Progenitor cell of endocrine pancreas (in vitro differentiated cells): Measurements from ENCODE around the gene BAMBI. TPM values are rescaled to one million over a fixed set of nuclear protein-coding genes. Genes with fewer than 3 reads are reported as not detected.

Source experiments
- DNase-seq: peaks from one replicate; pipeline ENCODE4 v3.0.0; 2021; ENCODE audit warnings: low spot score; ENCODE audit not compliant: unreplicated experiment
- H3K27ac Mint-ChIP-seq: 2 replicates; pipeline ENCODE4 v1.8.0; 2021; ENCODE audit warnings: mild to moderate bottlenecking, moderate library complexity, mixed read lengths
- H3K27me3 Mint-ChIP-seq: 2 replicates; pipeline ENCODE4 v1.8.0; 2021; ENCODE audit warnings: mixed read lengths
- H3K36me3 Mint-ChIP-seq: 2 replicates; pipeline ENCODE4 v1.8.0; 2022; ENCODE audit warnings: mixed read lengths; ENCODE audit not compliant: insufficient read depth
- H3K4me1 Mint-ChIP-seq: 2 replicates; pipeline ENCODE4 v1.8.0; 2021; ENCODE audit warnings: low read depth, mixed read lengths
- H3K4me3 Mint-ChIP-seq: 2 replicates; pipeline ENCODE4 v1.8.0; 2021; ENCODE audit warnings: low read depth, mild to moderate bottlenecking, moderate library complexity, mixed read lengths
- H3K9me3 Mint-ChIP-seq: 2 replicates; pipeline ENCODE4 v1.8.0; 2021; ENCODE audit warnings: low read depth, mixed read lengths
- long read RNA-seq: library from polyadenylated mRNA; unstranded; transcript quantifications from one replicate; pipeline ENCODE4 v2.0.0, GENCODE V29; 2020
- total RNA-seq: library from RNA; stranded (reverse); gene quantifications from 2 replicates; pipeline ENCODE4 v1.2.1, GENCODE V29; 2021
- TF ChIP-seq, protein P1 (sequence below): fragments of 200-600 bp; sonication (generic); IDR thresholded peaks from one replicate; pipeline ENCODE4 v1.5.0; 2021; ENCODE audit warnings: antibody characterized with exemption, mild to moderate bottlenecking; ENCODE audit not compliant: unreplicated experiment

Gene BAMBI, protein sequence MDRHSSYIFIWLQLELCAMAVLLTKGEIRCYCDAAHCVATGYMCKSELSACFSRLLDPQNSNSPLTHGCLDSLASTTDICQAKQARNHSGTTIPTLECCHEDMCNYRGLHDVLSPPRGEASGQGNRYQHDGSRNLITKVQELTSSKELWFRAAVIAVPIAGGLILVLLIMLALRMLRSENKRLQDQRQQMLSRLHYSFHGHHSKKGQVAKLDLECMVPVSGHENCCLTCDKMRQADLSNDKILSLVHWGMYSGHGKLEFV
- 31.4 and 35.4 TPM in 2 replicates for total RNA-seq
- long read RNA-seq, partial matches to known transcripts: 3 of 8 reads
- long read RNA-seq, other reads (novel, unspliced or antisense): 2 of 8 reads

DNA sequence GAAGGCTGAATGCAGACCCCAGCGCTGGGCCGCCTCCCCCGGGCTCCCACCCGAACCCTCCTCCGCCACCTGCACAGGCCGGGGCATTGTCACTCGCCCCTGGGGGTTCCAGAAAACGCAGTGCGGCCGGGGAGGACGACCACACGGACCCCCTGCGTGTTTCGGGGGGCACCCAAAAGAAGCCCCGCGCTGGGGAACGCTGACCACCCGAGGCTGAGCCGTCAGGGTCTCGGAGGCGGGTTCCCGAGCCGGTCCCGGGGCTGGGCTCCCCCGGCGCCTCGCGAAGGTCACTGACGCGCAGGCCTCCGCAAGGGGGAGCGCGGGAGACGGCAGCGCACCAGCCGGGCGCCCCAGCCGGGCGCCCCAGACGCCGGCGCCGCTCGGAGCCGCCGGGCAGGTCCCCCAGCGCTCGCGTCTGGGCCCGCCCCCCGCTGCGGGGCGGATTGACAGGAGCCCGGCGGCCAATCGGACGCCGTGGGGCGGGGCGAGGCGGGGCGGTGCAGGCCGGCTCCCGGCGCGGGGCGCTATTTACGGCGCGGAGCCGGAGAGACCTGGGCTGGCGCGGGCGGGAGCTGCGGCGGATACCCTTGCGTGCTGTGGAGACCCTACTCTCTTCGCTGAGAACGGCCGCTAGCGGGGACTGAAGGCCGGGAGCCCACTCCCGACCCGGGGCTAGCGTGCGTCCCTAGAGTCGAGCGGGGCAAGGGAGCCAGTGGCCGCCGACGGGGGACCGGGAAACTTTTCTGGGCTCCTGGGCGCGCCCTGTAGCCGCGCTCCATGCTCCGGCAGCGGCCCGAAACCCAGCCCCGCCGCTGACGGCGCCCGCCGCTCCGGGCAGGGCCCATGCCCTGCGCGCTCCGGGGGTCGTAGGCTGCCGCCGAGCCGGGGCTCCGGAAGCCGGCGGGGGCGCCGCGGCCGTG is at the start of gene BAMBI:
Gene BAMBI (plus strand): TSS at position 554 of the 920 bp plus-strand sequence. CDS start 377 bp downstream, outside the sequence.
- peak within 1 kb of the TSS; percentile 97 for H3K4me3 Mint-ChIP-seq
- no peaks in the 10 kb centered on the region for H3K27me3 Mint-ChIP-seq
- peak; percentile 95 for DNase-seq
- TF ChIP-seq, protein P1, sequence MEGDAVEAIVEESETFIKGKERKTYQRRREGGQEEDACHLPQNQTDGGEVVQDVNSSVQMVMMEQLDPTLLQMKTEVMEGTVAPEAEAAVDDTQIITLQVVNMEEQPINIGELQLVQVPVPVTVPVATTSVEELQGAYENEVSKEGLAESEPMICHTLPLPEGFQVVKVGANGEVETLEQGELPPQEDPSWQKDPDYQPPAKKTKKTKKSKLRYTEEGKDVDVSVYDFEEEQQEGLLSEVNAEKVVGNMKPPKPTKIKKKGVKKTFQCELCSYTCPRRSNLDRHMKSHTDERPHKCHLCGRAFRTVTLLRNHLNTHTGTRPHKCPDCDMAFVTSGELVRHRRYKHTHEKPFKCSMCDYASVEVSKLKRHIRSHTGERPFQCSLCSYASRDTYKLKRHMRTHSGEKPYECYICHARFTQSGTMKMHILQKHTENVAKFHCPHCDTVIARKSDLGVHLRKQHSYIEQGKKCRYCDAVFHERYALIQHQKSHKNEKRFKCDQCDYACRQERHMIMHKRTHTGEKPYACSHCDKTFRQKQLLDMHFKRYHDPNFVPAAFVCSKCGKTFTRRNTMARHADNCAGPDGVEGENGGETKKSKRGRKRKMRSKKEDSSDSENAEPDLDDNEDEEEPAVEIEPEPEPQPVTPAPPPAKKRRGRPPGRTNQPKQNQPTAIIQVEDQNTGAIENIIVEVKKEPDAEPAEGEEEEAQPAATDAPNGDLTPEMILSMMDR: peak; percentile 73
- no peaks in the 10 kb centered on the region for H3K9me3 Mint-ChIP-seq
- H3K4me1 Mint-ChIP-seq: peaks cover 46% of the 10 kb centered on the region
- H3K36me3 Mint-ChIP-seq: peaks cover 1% of the 10 kb centered on the region
- peak within 1 kb of the TSS; percentile 93 for H3K27ac Mint-ChIP-seq

DNA sequence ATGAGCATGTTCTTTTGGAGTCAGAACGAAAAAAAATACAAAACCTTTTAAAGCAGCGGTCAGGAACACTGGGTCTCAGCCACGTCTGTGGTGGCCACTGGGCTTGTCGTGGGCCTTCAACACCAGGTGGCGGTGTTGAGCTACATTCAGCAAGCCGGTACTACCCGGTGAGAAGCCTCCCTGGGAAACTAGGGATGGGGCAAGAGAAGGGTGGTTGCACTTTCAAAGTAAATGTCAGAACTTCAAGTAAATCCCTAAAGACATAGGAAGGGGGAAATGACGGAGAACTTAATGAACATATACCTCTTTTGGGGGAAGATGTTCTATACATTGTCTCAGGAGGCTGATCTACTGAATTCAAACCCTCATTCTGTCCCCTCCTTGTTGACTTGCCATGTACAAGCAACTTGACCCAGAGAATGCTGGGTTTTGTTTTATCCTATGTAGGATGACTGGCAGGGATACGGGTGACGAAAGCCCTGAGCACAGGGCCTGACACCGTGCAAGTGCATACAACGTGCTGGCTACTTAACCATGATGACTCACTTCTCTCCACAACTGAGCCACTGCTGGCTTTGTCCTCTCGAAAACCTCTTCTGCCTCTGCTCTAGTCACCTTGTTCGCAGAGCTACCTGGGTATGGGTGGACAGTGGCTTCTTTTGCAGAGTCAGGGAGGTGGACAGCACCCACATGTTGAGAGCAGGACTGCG is 49.0 kb upstream of the BAMBI start:
- Mint-ChIP-seq H3K4me1 (no peaks in the 10 kb centered on the region), H3K27ac (no peak overlapping the region), H3K27me3 (peaks cover 4% of the 10 kb centered on the region)

DNA sequence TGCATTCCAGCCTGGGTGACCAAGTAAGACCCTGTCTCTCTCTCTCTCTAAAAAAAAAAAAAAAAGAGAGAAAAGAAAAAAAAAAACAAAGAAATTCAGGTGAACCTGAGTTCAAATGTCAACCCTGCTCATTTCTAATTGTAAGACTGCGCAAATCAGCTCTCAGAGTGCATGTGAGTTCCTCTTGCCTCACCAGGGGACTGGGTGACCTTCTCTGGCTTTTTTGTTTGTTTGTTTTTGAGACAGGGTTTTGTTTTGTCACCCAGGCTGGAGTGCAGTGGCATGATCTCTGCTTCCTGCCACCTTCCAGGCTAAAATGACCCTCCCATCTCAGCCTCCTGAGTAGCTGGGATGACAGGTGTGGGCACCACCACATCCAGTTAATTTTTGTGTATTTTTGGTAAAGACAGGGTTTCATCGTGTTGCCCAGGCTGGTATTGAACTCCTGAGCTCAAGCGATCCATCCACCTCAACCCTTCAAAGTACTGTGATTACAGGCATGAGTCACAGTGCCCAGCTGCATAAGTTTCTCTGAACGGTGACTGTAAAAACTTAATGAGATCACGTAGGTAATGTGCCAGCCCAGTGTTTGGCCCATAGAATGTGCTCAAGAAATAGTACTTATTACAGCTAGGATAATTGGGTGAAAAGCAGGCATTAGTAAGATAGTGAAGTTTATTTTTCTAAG is 45.3 kb upstream of the BAMBI start:
- no peak for DNase-seq
- Mint-ChIP-seq H3K4me1 (no peaks in the 10 kb centered on the region), H3K9me3 (no peaks in the 10 kb centered on the region), H3K4me3 (no peak overlapping the region), H3K36me3 (no peaks in the 10 kb centered on the region), H3K27me3 (peaks cover 3% of the 10 kb centered on the region), H3K27ac (no peak overlapping the region)
- TF ChIP-seq, protein P1: no peak

More for the DNA sequence above, 49.0 kb upstream of the BAMBI start:
- DNase-seq: peak; percentile 76
- Mint-ChIP-seq H3K4me3 (no peak overlapping the region), H3K9me3 (no peaks in the 10 kb centered on the region), H3K36me3 (peaks cover 1% of the 10 kb centered on the region)
- TF ChIP-seq, protein P1: peak; percentile 97

DNA sequence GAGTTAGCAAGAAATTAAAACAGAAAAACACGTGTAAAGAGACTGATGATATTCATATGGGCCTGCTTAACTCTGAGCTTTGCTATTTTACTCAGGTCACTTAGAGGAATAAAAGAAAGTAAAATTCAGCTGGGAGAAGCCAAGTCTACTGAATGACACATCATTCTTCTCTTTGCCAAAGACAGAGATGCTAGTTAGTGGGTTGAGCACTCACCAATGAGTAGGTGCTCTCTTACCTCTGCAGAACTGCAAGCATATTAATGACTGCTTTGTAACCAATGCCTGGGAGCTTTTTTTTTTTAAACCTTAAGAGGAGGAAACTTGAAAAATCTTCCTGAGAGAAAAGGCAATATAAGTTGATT is 44.8 kb upstream of the BAMBI start:
- no peak for DNase-seq
- H3K9me3 Mint-ChIP-seq: no peaks in the 10 kb centered on the region
- H3K27me3 Mint-ChIP-seq: peaks cover 3% of the 10 kb centered on the region
- no peaks in the 10 kb centered on the region for H3K4me1 Mint-ChIP-seq
- H3K4me3 Mint-ChIP-seq: no peak overlapping the region
- H3K36me3 Mint-ChIP-seq: no peaks in the 10 kb centered on the region
- TF ChIP-seq, protein P1: no peak
- H3K27ac Mint-ChIP-seq: no peak overlapping the region
